Measurements from ENCODE around the gene SLC29A2. TPM values are rescaled to one million over a fixed set of nuclear protein-coding genes. Genes with fewer than 3 reads are reported as not detected.
"Not testable (repeated sequence)": the region's sequence is repeated elsewhere in the genome, so short reads cannot be mapped to it uniquely, and the experiment has no call there.

SLC29A2 gene
- total RNA-seq, 4 donors from 2014 or later, result 1.5 to 5.4 (median 2.4) TPM

GRCh38 chr11:66323684-66324083 is 47.9 kb downstream of the SLC29A2 start:
- H3K9me3 ChIP-seq, result no peaks in the 10 kb centered on the region
- H3K27ac ChIP-seq, result no peak overlapping the region
- WGBS, 2 donors, result 92 to 96% methylated on average over 1 of the region's 1 CpG
- no peak for DNase-seq (ENCODE audit: low spot score in 2 of 2)
- no peak overlapping the region for H3K4me3 ChIP-seq
- H3K36me3 ChIP-seq, result no peaks in the 10 kb centered on the region
- peaks cover 0 to 73% (median 35%) of the 10 kb centered on the region in 4 donors for H3K4me1 ChIP-seq
- H3K27me3 ChIP-seq, result no peaks in the 10 kb centered on the region
- no peak for TF ChIP-seq CTCF (IDR thresholded peaks at IDR 0.05)
- TF ChIP-seq EP300 (IDR thresholded peaks at IDR 0.05), result no peak
- no peak for TF ChIP-seq POLR2A (IDR thresholded peaks at IDR 0.05)

- 31 to 43% methylated on average over 10 to 11 of the region's 11 CpGs for WGBS, 2 donors
These were observed 48.7 kb downstream of the SLC29A2 start for GRCh38 chr11:66322732-66323427.

GRCh38 chr11:66321606-66322005 is 50.0 kb downstream of the SLC29A2 start:
- peaks cover 0 to 73% (median 36%) of the 10 kb centered on the region in 4 donors for H3K4me1 ChIP-seq
- TF ChIP-seq POLR2A (IDR thresholded peaks at IDR 0.05), result no peak
- TF ChIP-seq EP300 (IDR thresholded peaks at IDR 0.05), result peak in 1 of 2 donors; percentile 28
- WGBS, 2 donors, result 71 to 75% methylated on average over 4 of the region's 4 CpGs
- no peak overlapping the region for H3K4me3 ChIP-seq
- H3K36me3 ChIP-seq, result no peaks in the 10 kb centered on the region
- peak overlapping the region in 2 of 4 donors; percentile 51 to 63 for H3K27ac ChIP-seq
- no peaks in the 10 kb centered on the region for H3K27me3 ChIP-seq
- DNase-seq (ENCODE audit: low spot score in 2 of 2), result no peak
- H3K9me3 ChIP-seq, result no peaks in the 10 kb centered on the region

More at GRCh38 chr11:66322732-66323427, 48.7 kb downstream of the SLC29A2 start:
- Histone ChIP-seq H3K27me3 (no peaks in the 10 kb centered on the region), H3K27ac (peak overlapping the region in 2 of 4 donors; percentile 51 to 63), H3K9me3 (no peaks in the 10 kb centered on the region), H3K36me3 (no peaks in the 10 kb centered on the region), H3K4me1 (peaks cover 0 to 73% (median 35%) of the 10 kb centered on the region in 4 donors), H3K4me3 (no peak overlapping the region)
- peak; percentile 45 to 59 for DNase-seq (ENCODE audit: low spot score in 2 of 2)
- TF ChIP-seq POLR2A (IDR thresholded peaks at IDR 0.05) (no peak), CTCF (IDR thresholded peaks at IDR 0.05) (no peak), EP300 (IDR thresholded peaks at IDR 0.05) (peak in 1 of 2 donors; percentile 18)

GRCh38 chr11:66320748-66321147 is 50.8 kb downstream of the SLC29A2 start:
- not testable (repeated sequence) for H3K27ac ChIP-seq; H3K27me3 ChIP-seq; DNase-seq (ENCODE audit: low spot score in 2 of 2); H3K4me3 ChIP-seq; H3K36me3 ChIP-seq; H3K9me3 ChIP-seq
- 90 to 94% methylated on average over 6 of the region's 6 CpGs for WGBS, 2 donors
- H3K4me1 ChIP-seq, result peaks cover 0 to 73% (median 32%) of the 10 kb centered on the region in 4 donors

GRCh38 chr11:66320289-66320688 is 51.3 kb downstream of the SLC29A2 start:
- not testable (repeated sequence) for H3K27me3 ChIP-seq; H3K36me3 ChIP-seq; H3K4me3 ChIP-seq; DNase-seq (ENCODE audit: low spot score in 2 of 2); H3K9me3 ChIP-seq; H3K27ac ChIP-seq
- WGBS, 2 donors, result 96 to 97% methylated on average over 2 of the region's 2 CpGs
- peaks cover 0 to 74% (median 30%) of the 10 kb centered on the region in 4 donors for H3K4me1 ChIP-seq

- H3K4me3 ChIP-seq, result no peak overlapping the region
- TF ChIP-seq EP300 (IDR thresholded peaks at IDR 0.05) (no peak), CTCF (IDR thresholded peaks at IDR 0.05) (no peak), POLR2A (IDR thresholded peaks at IDR 0.05) (no peak)
- no peak for DNase-seq (ENCODE audit: low spot score in 2 of 2)
- H3K36me3 ChIP-seq, result no peaks in the 10 kb centered on the region
- H3K4me1 ChIP-seq, result peaks cover 0 to 75% (median 34%) of the 10 kb centered on the region in 4 donors
- H3K27ac ChIP-seq, result peak overlapping the region in 3 of 4 donors; percentile 70 to 89 (median 89)
- WGBS, 2 donors, result 60 to 72% methylated on average over 3 of the region's 3 CpGs
- no peaks in the 10 kb centered on the region for H3K9me3 ChIP-seq
- H3K27me3 ChIP-seq, result peaks cover 0 to 5% of the 10 kb centered on the region in 2 donors
These were observed 53.0 kb downstream of the SLC29A2 start for GRCh38 chr11:66318600-66318970.

Data from tibial nerve (tissue), 4 donors.